ENCODE data around the gene GOLIM4.

GRCh38 chr3:167967257-167968036 lies 128.3 kb downstream of the GOLIM4 start:
- TF ChIP-seq FOXM1 (IDR thresholded peaks at IDR 0.05; ENCODE audit: borderline replicate concordance, low read depth) (no peak), USF1 (IDR thresholded peaks at IDR 0.05) (no peak), EP300 (IDR thresholded peaks at IDR 0.05; ENCODE audit: borderline replicate concordance) (no peak), YY1 (IDR thresholded peaks at IDR 0.05; ENCODE audit: low read depth) (no peak), NFIC (IDR thresholded peaks at IDR 0.05) (no peak), RAD21 (IDR thresholded peaks at IDR 0.05; ENCODE audit: low read depth) (no peak), TAF1 (IDR thresholded peaks at IDR 0.05; ENCODE audit: low read depth) (no peak), EGR1 (IDR thresholded peaks at IDR 0.05) (no peak)
- TF ChIP-seq, protein P1, sequence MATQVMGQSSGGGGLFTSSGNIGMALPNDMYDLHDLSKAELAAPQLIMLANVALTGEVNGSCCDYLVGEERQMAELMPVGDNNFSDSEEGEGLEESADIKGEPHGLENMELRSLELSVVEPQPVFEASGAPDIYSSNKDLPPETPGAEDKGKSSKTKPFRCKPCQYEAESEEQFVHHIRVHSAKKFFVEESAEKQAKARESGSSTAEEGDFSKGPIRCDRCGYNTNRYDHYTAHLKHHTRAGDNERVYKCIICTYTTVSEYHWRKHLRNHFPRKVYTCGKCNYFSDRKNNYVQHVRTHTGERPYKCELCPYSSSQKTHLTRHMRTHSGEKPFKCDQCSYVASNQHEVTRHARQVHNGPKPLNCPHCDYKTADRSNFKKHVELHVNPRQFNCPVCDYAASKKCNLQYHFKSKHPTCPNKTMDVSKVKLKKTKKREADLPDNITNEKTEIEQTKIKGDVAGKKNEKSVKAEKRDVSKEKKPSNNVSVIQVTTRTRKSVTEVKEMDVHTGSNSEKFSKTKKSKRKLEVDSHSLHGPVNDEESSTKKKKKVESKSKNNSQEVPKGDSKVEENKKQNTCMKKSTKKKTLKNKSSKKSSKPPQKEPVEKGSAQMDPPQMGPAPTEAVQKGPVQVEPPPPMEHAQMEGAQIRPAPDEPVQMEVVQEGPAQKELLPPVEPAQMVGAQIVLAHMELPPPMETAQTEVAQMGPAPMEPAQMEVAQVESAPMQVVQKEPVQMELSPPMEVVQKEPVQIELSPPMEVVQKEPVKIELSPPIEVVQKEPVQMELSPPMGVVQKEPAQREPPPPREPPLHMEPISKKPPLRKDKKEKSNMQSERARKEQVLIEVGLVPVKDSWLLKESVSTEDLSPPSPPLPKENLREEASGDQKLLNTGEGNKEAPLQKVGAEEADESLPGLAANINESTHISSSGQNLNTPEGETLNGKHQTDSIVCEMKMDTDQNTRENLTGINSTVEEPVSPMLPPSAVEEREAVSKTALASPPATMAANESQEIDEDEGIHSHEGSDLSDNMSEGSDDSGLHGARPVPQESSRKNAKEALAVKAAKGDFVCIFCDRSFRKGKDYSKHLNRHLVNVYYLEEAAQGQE (IDR thresholded peaks at IDR 0.05; ENCODE audit: low read depth), result no peak

Data from Ishikawa (cell line).